HEK293 (cell line): ENCODE data around the gene CBR1.

Source experiments
- CTCF ChIA-PET: fragments of 350-600 bp; formaldehyde crosslinking; extraction: SDS; loops from one replicate; lab custom pipeline; 2021; ENCODE audit warnings: antibody characterized with exemption; lab: Yijun Ruan, JAX
- POLR2A ChIA-PET: fragments of 300-600 bp; formaldehyde crosslinking; extraction: SDS; loops from one replicate; lab custom pipeline; 2020; ENCODE audit warnings: antibody characterized with exemption, inconsistent platforms; lab: Yijun Ruan, JAX
- H3K27ac ChIP-seq: fragments of 200-500 bp; sonication (Bioruptor generic); 2 replicates; pipeline ENCODE4 v1.5.1; 2014; ENCODE audit warnings: low read depth, low read length, control low read depth, inconsistent platforms; ENCODE audit errors: extremely low read depth
- H3K36me3 ChIP-seq, 2 experiments: fragments of 200-500 bp in 1 of 2; sonication (Bioruptor generic) in 1 of 2; 1 replicate in 1 of 2; 2 replicates in 1 of 2; pipeline ENCODE4 v1.5.1; 2014 to 2017; ENCODE audit warnings: inconsistent platforms in 2 of 2, low read length in 2 of 2; ENCODE audit not compliant: control insufficient read depth in 2 of 2, insufficient read depth in 1 of 2
- H3K4me1 ChIP-seq: fragments of 200-500 bp; sonication (Bioruptor generic); 2 replicates; pipeline ENCODE4 v1.5.1; 2014; ENCODE audit warnings: mild to moderate bottlenecking, low read length, inconsistent platforms; ENCODE audit not compliant: control insufficient read depth, insufficient read depth
- H3K4me3 ChIP-seq: 2 replicates; pipeline ENCODE4 v1.5.1; 2011; ENCODE audit warnings: low read depth, mild to moderate bottlenecking, control low read depth, low read length, moderate library complexity
- H3K9me3 ChIP-seq: fragments of 200-500 bp; sonication (Bioruptor generic); 2 replicates; pipeline ENCODE4 v1.5.1; 2014; ENCODE audit warnings: low read depth, low read length, inconsistent platforms; ENCODE audit not compliant: control insufficient read depth, insufficient read depth
- GFI1B ChIP-seq: fragments of 450-650 bp; formaldehyde crosslinking; IDR thresholded peaks from 2 replicates; pipeline ENCODE4 v1.5.1; 2016; ENCODE audit warnings: missing biosample characterization, missing genetic modification characterization
- GLIS1 ChIP-seq: fragments of 450-650 bp; formaldehyde crosslinking; IDR thresholded peaks from 2 replicates; pipeline ENCODE4 v1.5.1; 2016; ENCODE audit warnings: missing biosample characterization, missing genetic modification characterization
- KLF1 ChIP-seq: fragments of 450-650 bp; formaldehyde crosslinking; IDR thresholded peaks from 2 replicates; pipeline ENCODE4 v1.5.1; 2016; ENCODE audit warnings: missing biosample characterization, missing genetic modification characterization
- PBX3 ChIP-seq: sonication (generic); formaldehyde crosslinking; IDR thresholded peaks from 2 replicates; pipeline ENCODE4 v1.8.1; 2022; ENCODE audit warnings: mild to moderate bottlenecking, moderate library complexity, missing genetic modification reagents
- PRDM10 ChIP-seq: fragments of 450-650 bp; formaldehyde crosslinking; IDR thresholded peaks from 2 replicates; pipeline ENCODE4 v1.5.1; 2016; ENCODE audit warnings: missing biosample characterization, missing genetic modification characterization
- ZBTB17 ChIP-seq: fragments of 450-650 bp; formaldehyde crosslinking; IDR thresholded peaks from 2 replicates; pipeline ENCODE4 v1.5.1; 2016; ENCODE audit warnings: missing biosample characterization, missing genetic modification characterization
- ZBTB44 ChIP-seq: fragments of 450-650 bp; IDR thresholded peaks from 2 replicates; pipeline ENCODE4 v1.5.1; 2018; ENCODE audit warnings: missing biosample characterization, mild to moderate bottlenecking, missing genetic modification characterization
- ZFP69B ChIP-seq: fragments of 450-650 bp; formaldehyde crosslinking; IDR thresholded peaks from 2 replicates; pipeline ENCODE4 v1.5.1; 2016; ENCODE audit warnings: missing biosample characterization, missing genetic modification characterization
- ZIC2 ChIP-seq: fragments of 450-650 bp; formaldehyde crosslinking; IDR thresholded peaks from 2 replicates; pipeline ENCODE4 v1.5.1; 2016; ENCODE audit warnings: missing biosample characterization, missing genetic modification characterization
- ZNF169 ChIP-seq: fragments of 450-650 bp; formaldehyde crosslinking; IDR thresholded peaks from 2 replicates; pipeline ENCODE4 v1.5.1; 2016; ENCODE audit warnings: missing biosample characterization, missing genetic modification characterization
- ZNF18 ChIP-seq: fragments of 450-650 bp; formaldehyde crosslinking; IDR thresholded peaks from 2 replicates; pipeline ENCODE4 v1.5.1; 2016; ENCODE audit warnings: missing biosample characterization, missing genetic modification characterization
- ZNF23 ChIP-seq: fragments of 450-650 bp; formaldehyde crosslinking; IDR thresholded peaks from 2 replicates; pipeline ENCODE4 v1.5.1; 2016; ENCODE audit warnings: missing biosample characterization, missing genetic modification characterization, borderline replicate concordance
- ZNF280D ChIP-seq: fragments of 450-650 bp; formaldehyde crosslinking; IDR thresholded peaks from 2 replicates; pipeline ENCODE4 v1.5.1; 2016; ENCODE audit warnings: missing biosample characterization, missing genetic modification characterization
- ZNF501 ChIP-seq: fragments of 450-650 bp; formaldehyde crosslinking; IDR thresholded peaks from 2 replicates; pipeline ENCODE4 v1.5.1; 2016; ENCODE audit warnings: missing biosample characterization, missing genetic modification characterization
- ZNF544 ChIP-seq: fragments of 450-650 bp; formaldehyde crosslinking; IDR thresholded peaks from 2 replicates; pipeline ENCODE4 v1.5.0; 2017; ENCODE audit warnings: missing biosample characterization, missing genetic modification characterization
- ZNF621 ChIP-seq: fragments of 450-650 bp; formaldehyde crosslinking; IDR thresholded peaks from 2 replicates; pipeline ENCODE4 v1.5.1; 2017; ENCODE audit warnings: missing biosample characterization, missing genetic modification characterization
- ZNF658 ChIP-seq: fragments of 450-650 bp; formaldehyde crosslinking; IDR thresholded peaks from 2 replicates; pipeline ENCODE4; 2016; ENCODE audit warnings: missing biosample characterization, missing genetic modification characterization
- ZNF692 ChIP-seq: fragments of 450-650 bp; formaldehyde crosslinking; IDR thresholded peaks from 2 replicates; pipeline ENCODE4 v1.5.1; 2016; ENCODE audit warnings: missing biosample characterization, missing genetic modification characterization
- ZSCAN5A ChIP-seq: fragments of 450-650 bp; formaldehyde crosslinking; IDR thresholded peaks from 2 replicates; pipeline ENCODE4 v1.5.1; 2016; ENCODE audit warnings: missing biosample characterization, missing genetic modification characterization

Gene CBR1

GRCh38 chr21:36044056-36044455, 25.8 kb upstream of the CBR1 start (continued):
- TF ChIP-seq ZNF280D (tag by site-specific recombination): no peak
- TF ChIP-seq ZNF544: no peak
- no peak for TF ChIP-seq ZNF658 (tag by site-specific recombination)
- TF ChIP-seq ZBTB44: no peak
- no peak for TF ChIP-seq ZNF621 (tag by site-specific recombination)
- TF ChIP-seq ZBTB17 (tag by site-specific recombination): no peak
- no peak for TF ChIP-seq ZNF23
- no peak for TF ChIP-seq ZIC2
- no peak for TF ChIP-seq ZNF169 (tag by site-specific recombination)

- Histone ChIP-seq H3K36me3 (peaks cover 78 to 95% of the 10 kb centered on the region in 2 experiments), H3K27ac (no peak overlapping the region), H3K4me1 (no peaks in the 10 kb centered on the region), H3K9me3 (no peaks in the 10 kb centered on the region), H3K4me3 (no peak overlapping the region)
- TF ChIP-seq ZNF280D (tag by site-specific recombination) (no peak), ZNF18 (tag by site-specific recombination) (no peak), GFI1B (tag by site-specific recombination) (no peak), GLIS1 (no peak), ZNF501 (tag by site-specific recombination) (no peak), ZFP69B (no peak), ZNF621 (tag by site-specific recombination) (no peak), ZNF169 (tag by site-specific recombination) (no peak), ZSCAN5A (tag by site-specific recombination) (no peak), PRDM10 (tag by site-specific recombination) (no peak), KLF1 (tag by site-specific recombination) (no peak), ZNF23 (no peak), ZNF692 (tag by site-specific recombination) (no peak), PBX3 (CRISPR knock-in tag) (no peak)
- POLR2A ChIA-PET: no interaction called here
- CTCF ChIA-PET: interaction anchor here (1.0 to 1.3 kb wide), 2 partner anchors 23 to 41 kb away, joined by 4 read pairs; no protein-coding TSS in a partner anchor
These were observed 23.8 kb upstream of the CBR1 start for GRCh38 chr21:36045993-36046392.
